K562 (cell line): ENCODE data around the gene CLASP1. TPM values are rescaled to one million over a fixed set of nuclear protein-coding genes. Genes with fewer than 3 reads are reported as not detected.

Experiments
- CLOCK ChIP-seq: fragments of 250-450 bp; sonication (Bioruptor Pico); IDR thresholded peaks from 2 replicates; pipeline ENCODE4 v1.4.0; 2020; ENCODE audit warnings: mild to moderate bottlenecking, moderate library complexity, borderline replicate concordance
- GABPA ChIP-seq: fragments of 200-800 bp; sonication (Bioruptor generic); conservative IDR thresholded peaks from 2 replicates; pipeline ENCODE4 v1.6.1; 2016; ENCODE audit warnings: low read depth, missing genetic modification characterization, missing compliant biosample characterization
- NRF1 ChIP-seq, 2 experiments: fragments of 450-650 bp; IDR thresholded peaks in 1 of 2; conservative IDR thresholded peaks in 1 of 2; 2 replicates each; pipeline ENCODE4 v1.6.1; 2014; ENCODE audit warnings: mild to moderate bottlenecking in 2 of 2
- PCBP1 ChIP-seq: fragments of 200-400 bp; formaldehyde crosslinking; IDR thresholded peaks from 2 replicates; pipeline ENCODE4 v1.6.1; 2018; ENCODE audit warnings: mild to moderate bottlenecking, low read depth, low read length; ENCODE audit not compliant: poor library complexity, severe bottlenecking
- RB1 ChIP-seq: fragments of 450-650 bp; IDR thresholded peaks from 2 replicates; pipeline ENCODE4 v1.6.1; 2017; ENCODE audit warnings: low read depth, mild to moderate bottlenecking
- VEZF1 ChIP-seq: fragments of 200-800 bp; sonication (Bioruptor generic); IDR thresholded peaks from 2 replicates; pipeline ENCODE4 v1.6.1; 2017; ENCODE audit warnings: missing genetic modification characterization, missing compliant biosample characterization
- ZNF695 ChIP-seq: fragments of 450-650 bp; formaldehyde crosslinking; IDR thresholded peaks from 2 replicates; pipeline ENCODE4 v1.4.0; 2020; ENCODE audit warnings: mild to moderate bottlenecking, moderate library complexity
- ZSCAN29 ChIP-seq: fragments of 450-650 bp; IDR thresholded peaks from 2 replicates; pipeline ENCODE4 v1.6.1; 2017
- polyA plus RNA-seq, 8 experiments: library from polyadenylated mRNA; depleted of rRNA in 4 of 8; stranded (reverse) in 5 of 8; unstranded in 3 of 8; fragments of >200 nt; fragmentation: Nextera tagmentation in 2 of 8; fragmentation: Illumina TruSeq in 1 of 8; extraction: Ambion mirVana in 2 of 8; extraction: Trizol in 1 of 8; gene quantifications; 2 replicates each; pipeline versions ENCODE4 v1.2.1 to v1.2.3, GENCODE V29; 2011 to 2014; ENCODE audit warnings: inconsistent platforms in 1 of 8, missing spikeins in 1 of 8
- total RNA-seq, 7 experiments: library from RNA; depleted of rRNA in 6 of 7; stranded (reverse); fragments of >200 nt in 6 of 7; fragmentation: Illumina TruSeq in 2 of 7; extraction: Trizol in 2 of 7; gene quantifications; 2 replicates each; pipeline versions ENCODE4 v1.2.1 to v1.2.3, GENCODE V29; 2011 to 2021; ENCODE audit warnings: low replicate concordance in 1 of 7
- TF ChIP-seq, protein P1 (sequence below), 2 experiments: fragments of 450-650 bp; conservative IDR thresholded peaks; 2 replicates each; pipeline ENCODE4 v1.6.1; 2017; ENCODE audit warnings: mild to moderate bottlenecking in 2 of 2, moderate library complexity in 2 of 2
- TF ChIP-seq, protein P2 (sequence below): sonication (generic); formaldehyde crosslinking; IDR thresholded peaks from 2 replicates; pipeline ENCODE4 v1.8.0; 2022; ENCODE audit warnings: mild to moderate bottlenecking, missing genetic modification reagents

CLASP1 gene
- total and polyA plus RNA-seq, 9 of the 15 experiments (the other 6 are each of a cell fraction or from before 2014, with no cell fraction given): 1.7 to 40.3 (median 20.7) TPM

GRCh38 chr2:121530212-121530705 lies 119.0 kb downstream of the CLASP1 start (continued):
- TF ChIP-seq VEZF1 (CRISPR knock-in tag): peak; percentile 62
- TF ChIP-seq CLOCK (CRISPR knock-in tag): no peak
- TF ChIP-seq, protein P1, sequence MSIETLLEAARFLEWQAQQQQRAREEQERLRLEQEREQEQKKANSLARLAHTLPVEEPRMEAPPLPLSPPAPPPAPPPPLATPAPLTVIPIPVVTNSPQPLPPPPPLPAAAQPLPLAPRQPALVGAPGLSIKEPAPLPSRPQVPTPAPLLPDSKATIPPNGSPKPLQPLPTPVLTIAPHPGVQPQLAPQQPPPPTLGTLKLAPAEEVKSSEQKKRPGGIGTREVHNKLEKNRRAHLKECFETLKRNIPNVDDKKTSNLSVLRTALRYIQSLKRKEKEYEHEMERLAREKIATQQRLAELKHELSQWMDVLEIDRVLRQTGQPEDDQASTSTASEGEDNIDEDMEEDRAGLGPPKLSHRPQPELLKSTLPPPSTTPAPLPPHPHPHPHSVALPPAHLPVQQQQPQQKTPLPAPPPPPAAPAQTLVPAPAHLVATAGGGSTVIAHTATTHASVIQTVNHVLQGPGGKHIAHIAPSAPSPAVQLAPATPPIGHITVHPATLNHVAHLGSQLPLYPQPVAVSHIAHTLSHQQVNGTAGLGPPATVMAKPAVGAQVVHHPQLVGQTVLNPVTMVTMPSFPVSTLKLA (conservative IDR thresholded peaks at IDR 0.05): peak in 1 of 2 experiments; percentile 24; a peak in 2 of 4 replicates
- peak; percentile 79 for TF ChIP-seq GABPA (tag)
- TF ChIP-seq, protein P2, sequence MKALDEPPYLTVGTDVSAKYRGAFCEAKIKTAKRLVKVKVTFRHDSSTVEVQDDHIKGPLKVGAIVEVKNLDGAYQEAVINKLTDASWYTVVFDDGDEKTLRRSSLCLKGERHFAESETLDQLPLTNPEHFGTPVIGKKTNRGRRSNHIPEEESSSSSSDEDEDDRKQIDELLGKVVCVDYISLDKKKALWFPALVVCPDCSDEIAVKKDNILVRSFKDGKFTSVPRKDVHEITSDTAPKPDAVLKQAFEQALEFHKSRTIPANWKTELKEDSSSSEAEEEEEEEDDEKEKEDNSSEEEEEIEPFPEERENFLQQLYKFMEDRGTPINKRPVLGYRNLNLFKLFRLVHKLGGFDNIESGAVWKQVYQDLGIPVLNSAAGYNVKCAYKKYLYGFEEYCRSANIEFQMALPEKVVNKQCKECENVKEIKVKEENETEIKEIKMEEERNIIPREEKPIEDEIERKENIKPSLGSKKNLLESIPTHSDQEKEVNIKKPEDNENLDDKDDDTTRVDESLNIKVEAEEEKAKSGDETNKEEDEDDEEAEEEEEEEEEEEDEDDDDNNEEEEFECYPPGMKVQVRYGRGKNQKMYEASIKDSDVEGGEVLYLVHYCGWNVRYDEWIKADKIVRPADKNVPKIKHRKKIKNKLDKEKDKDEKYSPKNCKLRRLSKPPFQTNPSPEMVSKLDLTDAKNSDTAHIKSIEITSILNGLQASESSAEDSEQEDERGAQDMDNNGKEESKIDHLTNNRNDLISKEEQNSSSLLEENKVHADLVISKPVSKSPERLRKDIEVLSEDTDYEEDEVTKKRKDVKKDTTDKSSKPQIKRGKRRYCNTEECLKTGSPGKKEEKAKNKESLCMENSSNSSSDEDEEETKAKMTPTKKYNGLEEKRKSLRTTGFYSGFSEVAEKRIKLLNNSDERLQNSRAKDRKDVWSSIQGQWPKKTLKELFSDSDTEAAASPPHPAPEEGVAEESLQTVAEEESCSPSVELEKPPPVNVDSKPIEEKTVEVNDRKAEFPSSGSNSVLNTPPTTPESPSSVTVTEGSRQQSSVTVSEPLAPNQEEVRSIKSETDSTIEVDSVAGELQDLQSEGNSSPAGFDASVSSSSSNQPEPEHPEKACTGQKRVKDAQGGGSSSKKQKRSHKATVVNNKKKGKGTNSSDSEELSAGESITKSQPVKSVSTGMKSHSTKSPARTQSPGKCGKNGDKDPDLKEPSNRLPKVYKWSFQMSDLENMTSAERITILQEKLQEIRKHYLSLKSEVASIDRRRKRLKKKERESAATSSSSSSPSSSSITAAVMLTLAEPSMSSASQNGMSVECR (CRISPR knock-in tag): peak; percentile 61; the same call in 1 of the 2 replicates
- TF ChIP-seq RB1: peak; percentile 40
- peak; percentile 68; the same call in 1 of the 2 replicates for TF ChIP-seq ZSCAN29
- peak in 1 of 2 experiments; percentile 42; a peak in 1 of 4 replicates for TF ChIP-seq NRF1 (conservative IDR thresholded peaks at IDR 0.05 in 1 of 2, IDR thresholded peaks at IDR 0.05 in 1 of 2)
- peak; percentile 71 for TF ChIP-seq PCBP1
- no peak for TF ChIP-seq ZNF695
